Measurements from ENCODE around the gene ATG9A. TPM values are rescaled to one million over a fixed set of nuclear protein-coding genes. Genes with fewer than 3 reads are reported as not detected.

The ATG9A gene
- total and polyA plus RNA-seq, 2 of the 8 experiments (the other 6 are each of a cell fraction or from before 2014, with no cell fraction given): 43.6 to 66.8 TPM

GRCh38 chr2:219272995-219273394 is 43.6 kb upstream of the ATG9A start:
- H3K18ac ChIP-seq (ENCODE audit: extremely low read depth, low read length): no peak overlapping the region
- H3K36me3 ChIP-seq (ENCODE audit: control insufficient read depth in 2 of 4, insufficient read depth in 4 of 4, low read length in 3 of 4): no peaks in the 10 kb centered on the region
- ChIA-PET POLR2A (ENCODE audit: partially characterized antibody) (interaction anchor here (1.7 kb wide), 1 partner anchor 10 kb away, joined by 6 read pairs; no protein-coding TSS in a partner anchor), CTCF (ENCODE audit: partially characterized antibody) (interaction anchor here (1.3 to 2.9 kb wide), 3 partner anchors 11 to 26 kb away, joined by 3 to 12 read pairs (median 8); no protein-coding TSS in a partner anchor)
- no peak for FAIRE-seq
- no peak overlapping the region for H2BK15ac ChIP-seq (ENCODE audit: low read length)
- peaks cover 0 to 3% (median 0%) of the 10 kb centered on the region in 4 experiments; a peak in 3 of 7 replicates for H3K27me3 ChIP-seq (replicated peaks in 1 of 4; ENCODE audit: control insufficient read depth in 3 of 4, extremely low read depth in 1 of 4, insufficient read depth in 3 of 4, low read length in 3 of 4)
- no peaks in the 10 kb centered on the region; the same call in 1 of the 2 replicates for H3K23me2 ChIP-seq (ENCODE audit: low read depth, low read length)
- DNase-seq (ENCODE audit: low read depth in 1 of 2, low spot score in 2 of 2): no peak
- peaks cover 2 to 6% (median 4%) of the 10 kb centered on the region in 4 experiments for H3K4me1 ChIP-seq (replicated peaks in 1 of 4; ENCODE audit: control insufficient read depth in 3 of 4, insufficient read depth in 4 of 4, low read length in 3 of 4)
- WGBS, 2 experiments (ENCODE audit: extremely low coverage in 1 of 2, insufficient coverage in 1 of 2, insufficient read length in 1 of 2, insufficient replicate concordance in 2 of 2, low coverage in 1 of 2, low lambda C conversion rate in 2 of 2, missing lambda C conversion rate in 1 of 2): 77% methylated on average over 2 of the region's 2 CpGs; no CpG with 5 or more reads in 1 of the 2 experiments
- no peak overlapping the region for H2BK120ac ChIP-seq (replicated peaks; ENCODE audit: low read depth, low read length)
- H4K20me1 ChIP-seq (replicated peaks in 1 of 2; ENCODE audit: control insufficient read depth in 1 of 2, insufficient read depth in 2 of 2, low read length in 2 of 2): no peaks in the 10 kb centered on the region
- no peak overlapping the region for H3K4ac ChIP-seq (replicated peaks; ENCODE audit: insufficient read length, low read depth, low read length)
- no peak overlapping the region for H3K23ac ChIP-seq (ENCODE audit: insufficient read length)
- no peaks in the 10 kb centered on the region for H3K79me1 ChIP-seq (ENCODE audit: low read depth, low read length)
- H3K4me2 ChIP-seq (ENCODE audit: insufficient read depth in 1 of 2, low read depth in 2 of 2, low read length in 2 of 2): no peak overlapping the region
- H3K4me3 ChIP-seq (ENCODE audit: extremely low read depth in 1 of 4, insufficient read depth in 2 of 4, low read depth in 3 of 4, low read length in 4 of 4): no peak overlapping the region
- no peak for TF ChIP-seq SRF (IDR thresholded peaks at IDR 0.05; ENCODE audit: low read depth, low read length)
- no peak for TF ChIP-seq KDM5A (IDR thresholded peaks at IDR 0.05; ENCODE audit: low read length)
- no peak for TF ChIP-seq BACH1 (IDR thresholded peaks at IDR 0.05; ENCODE audit: low read length)
- no peak for TF ChIP-seq ZNF274 (IDR thresholded peaks at IDR 0.05; ENCODE audit: borderline replicate concordance, extremely low read depth, low read length)
- TF ChIP-seq CBX8 (IDR thresholded peaks at IDR 0.05; ENCODE audit: borderline replicate concordance, low read depth, low read length): no peak
- no peak for TF ChIP-seq RAD21 (IDR thresholded peaks at IDR 0.05 in 1 of 2, conservative IDR thresholded peaks at IDR 0.05 in 1 of 2; ENCODE audit: low read depth in 2 of 2, low read length in 2 of 2)
- no peak for TF ChIP-seq TCF12 (IDR thresholded peaks at IDR 0.05; ENCODE audit: low read depth, low read length)
- no peak for TF ChIP-seq POU5F1 (IDR thresholded peaks at IDR 0.05; ENCODE audit: low read depth, low read length)
- no peak for TF ChIP-seq SIX5 (IDR thresholded peaks at IDR 0.05; ENCODE audit: low read depth, low read length)
- TF ChIP-seq SP2 (IDR thresholded peaks at IDR 0.05; ENCODE audit: low read length): no peak
- TF ChIP-seq SIRT6 (IDR thresholded peaks at IDR 0.05; ENCODE audit: low read length): no peak
- TF ChIP-seq CTBP2 (IDR thresholded peaks at IDR 0.05; ENCODE audit: borderline replicate concordance, insufficient read depth, insufficient read length, low read length): no peak
- H3K27ac ChIP-seq (ENCODE audit: low read depth, low read length): no peak overlapping the region
- no peaks in the 10 kb centered on the region for H3K79me2 ChIP-seq (ENCODE audit: control insufficient read depth in 1 of 2, insufficient read depth in 2 of 2, low read length in 2 of 2)
- H3K56ac ChIP-seq (replicated peaks; ENCODE audit: insufficient read length, low read depth, low read length): no peak overlapping the region
- no peak overlapping the region for H3K14ac ChIP-seq (ENCODE audit: insufficient read length)
- no peak overlapping the region for H2BK5ac ChIP-seq (ENCODE audit: low read depth, low read length)
- no peak overlapping the region for H2AK5ac ChIP-seq (ENCODE audit: low read depth, low read length)
- no peak overlapping the region for H2BK12ac ChIP-seq (ENCODE audit: low read depth, low read length)
- no peak overlapping the region for H4K8ac ChIP-seq (ENCODE audit: extremely low read depth, insufficient read depth, low read length)
- no peaks in the 10 kb centered on the region for H3K9me3 ChIP-seq (ENCODE audit: insufficient read depth in 2 of 2, low read depth in 1 of 2, low read length in 1 of 2)
- H3K9ac ChIP-seq (replicated peaks in 1 of 4; ENCODE audit: extremely low read depth in 1 of 4, low read depth in 3 of 4, low read length in 3 of 4): no peak overlapping the region
- H2BK20ac ChIP-seq (ENCODE audit: low read length): no peak overlapping the region
- H2AFZ ChIP-seq (ENCODE audit: low read length): no peak overlapping the region
- no peak overlapping the region for H4K5ac ChIP-seq (ENCODE audit: insufficient read length, low read depth, low read length)
- H4K91ac ChIP-seq (replicated peaks; ENCODE audit: insufficient read length, low read length): no peak overlapping the region
